Measurements from ENCODE around the gene HS2ST1.
"Not testable (repeated sequence)": the region's sequence is repeated elsewhere in the genome, so short reads cannot be mapped to it uniquely, and the experiment has no call there.

Gene HS2ST1

GRCh38 chr1:87052961-87053360, 138.5 kb downstream of the HS2ST1 start:
- DNase-seq = no peak
- intact Hi-C loops (cut with DNase I) = no loop called here

GRCh38 chr1:87053446-87053845, 139.0 kb downstream of the HS2ST1 start:
- no peak for DNase-seq
- intact Hi-C loops (cut with DNase I) = no loop called here

- intact Hi-C loops (cut with DNase I) = no loop called here
- DNase-seq = no peak
Observed at GRCh38 chr1:87056974-87057373, 142.5 kb downstream of the HS2ST1 start.

GRCh38 chr1:87058343-87058649, 143.9 kb downstream of the HS2ST1 start:
- intact Hi-C loops (cut with DNase I) = no loop called here
- no peak for DNase-seq

DNA sequence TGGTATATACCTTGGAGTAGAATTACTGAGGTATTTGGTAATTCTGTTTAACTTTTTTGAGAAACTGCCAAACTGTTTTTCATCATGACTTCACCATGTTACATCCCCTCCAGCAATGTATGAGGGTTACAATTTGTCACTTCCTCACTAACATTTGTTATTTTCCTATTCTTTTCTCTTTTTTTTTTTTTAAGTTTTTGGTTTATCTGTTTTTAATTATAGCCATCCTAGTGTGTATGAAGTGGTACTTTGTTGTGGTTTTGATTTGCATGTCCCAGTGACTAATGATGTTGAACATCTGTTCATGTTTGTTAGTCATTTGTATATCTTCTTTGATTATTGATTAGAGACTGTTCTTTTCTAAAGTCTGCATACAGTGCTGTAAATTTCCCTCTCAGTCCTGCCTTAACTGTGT, 147.3 kb downstream of the HS2ST1 start:
- DNase-seq = no peak
- intact Hi-C loops (cut with DNase I) = no loop called here

DNA sequence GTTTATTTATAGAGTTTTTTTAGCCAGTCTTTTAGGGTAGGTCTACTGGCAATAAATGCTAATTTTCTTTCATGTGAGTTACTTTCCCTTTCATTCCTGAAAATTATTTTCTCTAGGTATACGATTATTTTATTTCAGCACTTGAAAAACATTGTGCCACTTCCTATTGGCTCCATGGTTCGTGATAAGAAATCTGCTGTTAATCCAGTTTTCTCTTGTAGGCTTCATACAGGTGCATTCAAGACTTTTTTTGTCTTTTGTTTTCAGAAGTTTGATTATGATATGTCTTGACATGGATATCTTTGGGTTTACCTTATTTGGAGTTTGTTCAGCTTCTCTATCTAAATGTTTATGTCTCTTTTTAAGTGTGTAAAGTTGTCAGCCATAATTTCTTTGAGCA, 148.3 kb downstream of the HS2ST1 start:
- intact Hi-C loops (cut with DNase I) = no loop called here
- no peak for DNase-seq

GRCh38 chr1:87064309-87064708, 149.9 kb downstream of the HS2ST1 start:
- intact Hi-C loops (cut with DNase I) = no loop called here
- no peak for DNase-seq

DNA sequence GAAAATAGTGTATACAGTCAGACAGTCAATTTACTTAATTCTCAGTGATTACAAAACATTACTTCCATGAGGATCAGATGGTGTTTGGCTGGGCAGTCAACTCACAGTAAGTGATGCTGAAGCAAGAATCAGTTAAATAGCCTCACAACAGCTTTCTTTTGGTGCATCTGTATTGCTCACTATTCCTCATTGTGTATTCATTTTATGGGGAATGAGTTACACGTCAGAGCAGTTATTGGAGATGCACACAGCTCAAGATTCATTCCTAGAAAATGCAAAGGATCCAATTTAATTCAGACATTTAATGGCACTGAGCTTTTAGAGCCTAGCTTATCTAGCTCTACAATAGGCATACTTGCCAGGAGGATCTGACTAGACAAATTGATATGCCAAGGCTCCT, 150.6 kb downstream of the HS2ST1 start:
- intact Hi-C loops (cut with DNase I) = no loop called here
- DNase-seq = no peak

GRCh38 chr1:87066708-87067107, 152.3 kb downstream of the HS2ST1 start:
- intact Hi-C loops (cut with DNase I); DNase-seq: not testable (repeated sequence)

GRCh38 chr1:87072411-87072810, 158.0 kb downstream of the HS2ST1 start:
- no peak for DNase-seq
- intact Hi-C loops (cut with DNase I) = no loop called here

GRCh38 chr1:87072904-87073303, 158.5 kb downstream of the HS2ST1 start:
- no peak for DNase-seq
- intact Hi-C loops (cut with DNase I) = no loop called here

DNA sequence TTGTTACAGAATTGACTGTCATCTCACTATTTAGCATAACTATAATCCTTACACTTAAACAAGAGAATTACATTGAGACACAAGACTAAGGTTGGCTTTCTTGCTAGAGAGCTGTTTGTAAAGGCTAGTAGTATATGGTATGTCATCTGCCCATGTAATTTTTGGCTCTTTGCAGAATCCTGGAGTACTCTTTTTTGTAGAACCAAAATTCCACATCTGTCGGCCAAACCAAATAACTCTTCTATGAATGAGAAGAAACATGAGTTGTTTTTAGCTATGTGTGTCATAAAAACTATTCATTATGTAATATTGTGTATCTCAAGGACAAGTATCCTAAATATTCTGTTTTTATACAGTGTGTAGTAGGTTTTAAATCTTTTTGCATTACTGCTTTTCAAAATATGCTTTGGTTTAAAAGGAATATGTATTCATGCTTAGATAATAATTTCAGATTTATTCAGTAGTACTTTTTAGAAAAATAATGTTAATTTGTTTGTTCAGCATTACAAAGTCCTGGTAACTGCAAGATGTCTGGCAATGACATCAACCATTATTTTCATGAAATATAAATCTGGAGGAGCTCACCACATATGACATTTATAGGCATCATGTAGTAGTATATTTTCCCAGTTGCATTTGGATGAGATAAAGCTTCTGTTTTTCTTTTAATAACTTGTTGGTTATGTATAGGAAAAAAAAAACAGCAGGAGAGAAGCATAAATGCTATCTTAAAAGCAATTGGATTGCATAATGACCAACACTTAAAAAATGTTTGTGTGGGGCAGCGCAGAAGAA, 159.8 kb downstream of the HS2ST1 start:
- no peak for DNase-seq
- intact Hi-C loops (cut with DNase I) = no loop called here

- DNase-seq = no peak
- intact Hi-C loops (cut with DNase I) = no loop called here
Observed at GRCh38 chr1:87077959-87078639, 163.7 kb downstream of the HS2ST1 start.

DNA sequence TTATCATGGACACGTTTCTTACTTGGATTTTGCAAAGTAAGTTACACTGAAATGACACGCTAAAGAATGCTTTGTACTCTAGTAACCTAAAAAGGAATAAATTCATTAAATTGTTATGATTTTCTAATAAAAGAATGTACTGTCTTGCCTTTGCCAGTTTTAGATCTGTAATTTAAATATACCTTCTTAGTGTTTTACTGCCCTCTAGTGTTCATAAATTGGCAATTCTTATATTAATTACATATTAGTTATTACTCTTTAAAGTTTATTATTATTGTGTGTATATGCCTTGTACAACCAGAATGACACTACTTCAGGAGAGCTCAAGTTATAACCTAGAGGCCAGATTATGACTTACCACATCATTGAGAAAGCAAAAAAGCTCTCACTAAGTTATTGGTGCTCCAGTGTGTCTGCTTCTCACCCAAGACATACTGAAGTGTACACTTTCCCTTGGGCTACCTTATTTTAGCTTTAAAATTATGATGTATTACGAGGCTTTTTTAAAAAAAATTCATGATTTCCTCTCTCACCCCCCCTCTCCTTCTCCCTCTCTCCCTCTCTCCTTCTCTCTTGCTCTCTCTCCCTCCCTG, 169.9 kb downstream of the HS2ST1 start:
- no peak for DNase-seq

DNA sequence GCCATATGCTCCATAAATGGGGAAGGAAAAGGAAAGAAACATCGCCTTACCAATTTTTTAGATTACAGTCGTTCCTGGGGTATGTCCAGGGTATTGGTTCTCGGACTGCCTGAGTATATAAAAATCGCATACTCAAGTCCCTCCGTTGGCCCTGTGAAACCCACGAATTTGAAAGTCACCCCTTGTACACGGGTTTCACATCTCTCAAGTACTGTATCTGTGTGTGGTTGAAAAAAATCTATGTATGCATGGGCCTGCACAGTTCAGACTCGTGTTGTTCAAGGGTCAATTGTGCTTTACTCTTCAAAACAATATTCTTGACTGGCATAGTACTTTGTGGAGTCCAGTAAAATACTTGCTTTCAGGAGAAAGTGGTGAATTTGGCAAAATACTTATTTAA, 171.7 kb downstream of the HS2ST1 start:
- no peak for DNase-seq
- intact Hi-C loops (cut with DNase I) = loop anchor here (10.0 kb wide), 2 partner anchors 381 to 701 kb away; partner anchors contain the start of gene SH3GLB1

More for the DNA sequence above, 169.9 kb downstream of the HS2ST1 start:
- intact Hi-C loops (cut with DNase I) = loop anchor here (1.0 to 10.0 kb wide), 3 partner anchors 251 to 700 kb away; partner anchors contain the start of gene SH3GLB1

DNA sequence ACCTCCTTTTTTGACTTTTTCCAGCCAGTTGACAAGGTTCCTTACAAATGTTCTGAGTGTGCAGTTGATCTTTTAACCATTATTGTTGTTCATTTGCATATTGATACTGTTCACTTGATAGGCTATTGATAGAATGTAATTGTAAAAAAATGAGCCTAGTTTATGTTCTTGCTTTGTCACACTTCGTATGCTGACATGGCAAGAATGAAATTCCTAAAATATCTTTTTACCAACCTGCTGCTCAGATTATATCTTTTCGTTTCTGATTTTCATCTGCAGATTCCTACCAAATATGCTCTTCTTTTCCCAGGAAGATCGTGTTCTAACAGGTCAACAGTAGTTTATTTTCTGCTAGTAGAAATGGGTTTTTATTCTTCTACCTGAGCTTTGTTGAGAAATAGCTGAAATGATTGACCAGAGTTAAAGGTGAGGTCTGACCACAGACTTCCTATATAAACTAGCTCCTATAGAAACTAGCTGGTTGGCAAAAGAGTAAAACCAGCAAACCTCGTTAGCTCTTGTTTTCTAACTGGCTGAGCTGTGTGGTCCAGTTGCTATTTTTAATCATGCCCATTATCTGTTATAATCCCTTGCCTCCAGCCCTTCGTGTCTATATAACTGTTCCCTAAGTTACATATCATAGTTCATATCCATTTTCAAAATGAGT, 174.8 kb downstream of the HS2ST1 start:
- no peak for DNase-seq
- intact Hi-C loops (cut with DNase I) = loop anchor here (10.0 kb wide), 2 partner anchors 384 to 704 kb away; partner anchors contain the start of gene SH3GLB1

DNA sequence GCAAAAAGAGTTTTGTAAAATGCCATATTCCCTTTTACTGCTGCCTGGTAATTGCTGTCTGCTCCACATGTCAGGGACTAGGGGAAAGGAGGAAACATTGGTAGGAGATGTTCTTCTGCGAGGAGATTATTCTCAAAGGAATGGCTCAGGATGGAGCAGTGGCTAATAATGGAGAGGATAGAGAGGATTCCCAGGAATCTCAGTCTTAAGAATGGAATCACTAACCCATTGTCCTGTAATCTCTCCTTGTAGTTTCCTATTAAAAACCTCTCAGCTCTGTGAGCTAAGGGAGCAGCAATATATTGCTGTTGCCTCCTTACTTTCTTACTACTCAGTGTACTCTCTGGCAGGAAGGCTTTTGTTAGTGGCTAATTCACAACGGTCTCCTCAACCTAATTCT, 175.4 kb downstream of the HS2ST1 start:
- DNase-seq = no peak
- intact Hi-C loops (cut with DNase I) = loop anchor here (10.0 kb wide), 2 partner anchors 385 to 705 kb away; partner anchors contain the start of gene SH3GLB1

DNA sequence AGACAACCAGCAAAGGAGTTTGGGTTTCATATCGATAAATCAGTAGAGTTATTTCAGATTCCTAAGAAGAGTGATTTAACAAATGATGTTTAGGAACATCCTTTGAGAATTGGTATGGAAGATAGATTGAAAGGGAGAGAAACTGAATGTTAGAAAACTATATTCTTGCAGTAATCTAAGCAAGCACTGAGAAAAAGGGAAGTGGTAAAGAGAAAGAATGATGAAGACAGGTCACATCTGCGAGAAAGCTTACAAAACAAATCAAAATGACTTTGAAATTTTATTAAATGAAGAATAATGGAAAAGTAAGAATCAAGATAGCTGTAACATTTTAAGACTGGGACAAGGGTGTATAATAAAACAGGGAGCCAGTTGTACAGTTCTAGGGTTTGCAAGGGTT, 177.0 kb downstream of the HS2ST1 start:
- no peak for DNase-seq
- intact Hi-C loops (cut with DNase I) = no loop called here

DNA sequence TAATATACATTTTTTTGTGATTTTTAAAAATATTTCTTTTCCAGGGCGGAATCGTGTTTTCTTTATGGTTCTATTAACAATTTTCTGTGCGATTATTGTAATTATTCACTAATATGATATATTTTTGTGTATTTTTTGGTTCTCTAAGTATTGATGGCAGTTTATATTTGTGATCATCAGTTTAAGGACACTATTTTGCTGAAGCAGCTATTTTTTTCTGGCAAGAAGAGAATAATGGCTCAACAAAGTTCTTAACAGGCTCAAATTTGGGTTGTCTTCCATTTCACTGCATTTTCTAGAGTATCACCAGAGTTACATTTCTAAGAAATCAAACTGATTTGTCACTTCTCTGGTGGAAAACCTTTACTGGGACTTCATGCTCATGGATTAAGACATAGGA, 178.4 kb downstream of the HS2ST1 start:
- no peak for DNase-seq
- intact Hi-C loops (cut with DNase I) = no loop called here

- DNase-seq = no peak
- intact Hi-C loops (cut with DNase I) = no loop called here
Observed at GRCh38 chr1:87093286-87093685, 178.9 kb downstream of the HS2ST1 start.

- intact Hi-C loops (cut with DNase I) = no loop called here
- no peak for DNase-seq
Observed at GRCh38 chr1:87094238-87094637, 179.8 kb downstream of the HS2ST1 start.
